ENCODE measurements around the gene MPP4.

The MPP4 gene

GRCh38 chr2:201660293-201660895, 38.0 kb downstream of the MPP4 start:
- H3K4me3 ChIP-seq (ENCODE audit: low read depth, low read length), result no peak overlapping the region
- DNase-seq, result no peak
- no peaks in the 10 kb centered on the region for H3K27me3 ChIP-seq (replicated peaks)

GRCh38 chr2:201656740-201657139, 41.7 kb downstream of the MPP4 start:
- H3K27ac ChIP-seq, result no peak overlapping the region
- no peak overlapping the region for H3K4me3 ChIP-seq (ENCODE audit: low read depth, low read length)
- DNase-seq, result no peak
- no peak for TF ChIP-seq CTCF (IDR thresholded peaks at IDR 0.05; ENCODE audit: low read depth, low read length, missing control alignments)
- H3K27me3 ChIP-seq (replicated peaks), result no peaks in the 10 kb centered on the region
- in situ Hi-C loops (cut with HindIII; ENCODE audit: low pct_ligation_motif_present, low sequenced_read_pairs), result no loop called here
- no peaks in the 10 kb centered on the region for H3K36me3 ChIP-seq (replicated peaks)

More at GRCh38 chr2:201660293-201660895, 38.0 kb downstream of the MPP4 start:
- H3K27ac ChIP-seq, result no peak overlapping the region
- TF ChIP-seq CTCF (IDR thresholded peaks at IDR 0.05; ENCODE audit: low read depth, low read length, missing control alignments), result no peak
- in situ Hi-C loops (cut with HindIII; ENCODE audit: low pct_ligation_motif_present, low sequenced_read_pairs), result no loop called here
- H3K36me3 ChIP-seq (replicated peaks), result no peaks in the 10 kb centered on the region

GRCh38 chr2:201656102-201656501, 42.3 kb downstream of the MPP4 start:
- no peak for DNase-seq
- in situ Hi-C loops (cut with HindIII; ENCODE audit: low pct_ligation_motif_present, low sequenced_read_pairs), result no loop called here

GRCh38 chr2:201654616-201655384, 43.6 kb downstream of the MPP4 start:
- no peak overlapping the region for H3K4me3 ChIP-seq (ENCODE audit: low read depth, low read length)
- in situ Hi-C loops (cut with HindIII; ENCODE audit: low pct_ligation_motif_present, low sequenced_read_pairs), result no loop called here
- H3K27ac ChIP-seq, result peak overlapping the region; percentile 87
- H3K27me3 ChIP-seq (replicated peaks), result no peaks in the 10 kb centered on the region
- no peaks in the 10 kb centered on the region for H3K36me3 ChIP-seq (replicated peaks)
- no peak for TF ChIP-seq CTCF (IDR thresholded peaks at IDR 0.05; ENCODE audit: low read depth, low read length, missing control alignments)
- peak; percentile 68 for DNase-seq

More at GRCh38 chr2:201656102-201656501, 42.3 kb downstream of the MPP4 start:
- Histone ChIP-seq H3K27ac (no peak overlapping the region), H3K36me3 (replicated peaks) (no peaks in the 10 kb centered on the region), H3K4me3 (ENCODE audit: low read depth, low read length) (no peak overlapping the region), H3K27me3 (replicated peaks) (no peaks in the 10 kb centered on the region)
- TF ChIP-seq CTCF (IDR thresholded peaks at IDR 0.05; ENCODE audit: low read depth, low read length, missing control alignments), result no peak

GRCh38 chr2:201653221-201653620, 45.2 kb downstream of the MPP4 start:
- peak overlapping the region; percentile 86 for H3K27ac ChIP-seq
- no peaks in the 10 kb centered on the region for H3K27me3 ChIP-seq (replicated peaks)

More at GRCh38 chr2:201653221-201653620, 45.2 kb downstream of the MPP4 start:
- H3K36me3 ChIP-seq (replicated peaks), result no peaks in the 10 kb centered on the region
- in situ Hi-C loops (cut with HindIII; ENCODE audit: low pct_ligation_motif_present, low sequenced_read_pairs), result no loop called here
- H3K4me3 ChIP-seq (ENCODE audit: low read depth, low read length), result no peak overlapping the region
- TF ChIP-seq CTCF (IDR thresholded peaks at IDR 0.05; ENCODE audit: low read depth, low read length, missing control alignments), result no peak
- no peak for DNase-seq

Data from brain microvascular endothelial cell (primary cell).